GM19351 (cell line): ENCODE data around the gene MXD4.
A peak's percentile ranks its signal among the peaks of the same experiment; 100 is the strongest.

Experiments used
- ATAC-seq: cut with Tn5 transposase; IDR thresholded peaks from one replicate; pipeline ENCODE4 v1.9.1; 2021; ENCODE audit warnings: mild to moderate bottlenecking, moderate library complexity; ENCODE audit not compliant: unreplicated experiment

MXD4 gene

DNA sequence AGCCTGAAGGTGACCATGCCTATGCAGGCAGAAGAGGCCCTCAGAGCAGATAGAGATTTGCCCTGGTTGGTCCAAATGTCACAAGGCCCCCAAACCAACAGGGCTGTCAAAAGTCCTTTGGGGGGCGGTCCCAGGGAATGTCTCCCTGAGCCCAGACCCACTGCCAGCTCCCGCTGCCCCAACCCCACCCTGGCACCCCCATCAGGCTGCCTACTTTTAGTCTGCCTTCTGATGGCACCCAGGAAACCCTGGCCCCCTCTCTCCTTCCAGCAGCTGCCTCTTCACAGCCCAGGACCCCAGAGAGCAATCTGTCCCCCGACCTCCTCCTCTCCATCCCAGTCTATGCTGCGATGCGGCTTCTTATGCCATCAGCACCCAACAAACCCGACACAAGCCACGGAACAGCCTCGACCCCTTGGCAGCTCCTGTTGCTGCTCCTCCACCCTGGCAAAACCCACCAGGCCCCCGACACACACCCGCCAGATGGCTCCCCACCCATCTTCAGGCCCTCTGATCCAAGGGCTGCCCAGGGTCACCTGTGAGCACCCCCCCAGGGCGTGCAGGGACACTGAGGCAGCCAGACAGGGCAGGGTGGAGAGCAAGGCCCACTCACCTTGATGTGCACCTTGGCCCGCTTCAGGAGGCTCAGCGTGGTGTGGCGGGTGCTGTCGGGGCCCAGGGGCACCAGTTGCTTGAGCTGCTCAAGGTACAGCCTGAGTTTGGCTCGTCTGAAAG, 9.9 kb downstream of the MXD4 start:
- no peak for ATAC-seq

DNA sequence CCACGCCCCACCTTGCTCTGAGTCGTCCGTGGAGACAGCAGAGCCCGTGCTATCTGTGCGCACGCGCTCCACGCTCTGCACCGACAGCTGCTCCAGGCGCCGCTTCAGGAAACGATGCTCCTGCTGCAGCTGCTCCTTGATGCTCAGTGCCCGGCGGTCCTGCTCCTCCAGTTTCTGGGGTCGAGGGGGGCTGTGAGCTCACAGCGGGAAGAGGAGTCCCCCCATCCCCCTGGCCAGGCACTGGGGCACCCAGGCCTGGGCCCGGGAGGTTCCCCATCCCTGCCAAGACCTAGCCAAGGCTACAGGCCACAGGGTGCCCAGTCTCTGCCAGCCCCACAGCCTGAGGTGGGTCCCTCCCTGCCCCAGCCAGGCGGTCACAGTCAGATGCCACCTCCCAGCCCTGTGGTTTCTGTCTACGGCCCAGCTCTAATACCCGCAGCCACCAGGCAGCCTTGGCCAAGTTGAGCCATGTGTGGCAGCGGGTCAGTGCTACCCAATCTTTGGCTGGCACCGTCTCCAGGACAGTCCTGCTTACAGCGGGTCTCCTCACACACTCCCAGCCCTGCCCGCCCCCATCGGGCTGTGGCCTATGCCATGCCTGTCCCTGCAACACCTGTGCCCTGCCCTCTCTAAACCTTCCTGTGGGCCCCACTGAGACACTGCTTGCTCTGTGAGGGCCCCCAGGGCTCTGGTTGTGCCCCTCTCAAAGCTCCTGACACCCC, 10.7 kb downstream of the MXD4 start:
- no peak for ATAC-seq

GRCh38 chr4:2250357-2251072, 11.4 kb downstream of the MXD4 start:
- no peak for ATAC-seq

GRCh38 chr4:2249526-2250356, 12.2 kb downstream of the MXD4 start:
- no peak for ATAC-seq

- ATAC-seq: no peak
These were observed 13.1 kb downstream of the MXD4 start for GRCh38 chr4:2248821-2249261.

GRCh38 chr4:2248044-2248780, 13.7 kb downstream of the MXD4 start:
- ATAC-seq: no peak

DNA sequence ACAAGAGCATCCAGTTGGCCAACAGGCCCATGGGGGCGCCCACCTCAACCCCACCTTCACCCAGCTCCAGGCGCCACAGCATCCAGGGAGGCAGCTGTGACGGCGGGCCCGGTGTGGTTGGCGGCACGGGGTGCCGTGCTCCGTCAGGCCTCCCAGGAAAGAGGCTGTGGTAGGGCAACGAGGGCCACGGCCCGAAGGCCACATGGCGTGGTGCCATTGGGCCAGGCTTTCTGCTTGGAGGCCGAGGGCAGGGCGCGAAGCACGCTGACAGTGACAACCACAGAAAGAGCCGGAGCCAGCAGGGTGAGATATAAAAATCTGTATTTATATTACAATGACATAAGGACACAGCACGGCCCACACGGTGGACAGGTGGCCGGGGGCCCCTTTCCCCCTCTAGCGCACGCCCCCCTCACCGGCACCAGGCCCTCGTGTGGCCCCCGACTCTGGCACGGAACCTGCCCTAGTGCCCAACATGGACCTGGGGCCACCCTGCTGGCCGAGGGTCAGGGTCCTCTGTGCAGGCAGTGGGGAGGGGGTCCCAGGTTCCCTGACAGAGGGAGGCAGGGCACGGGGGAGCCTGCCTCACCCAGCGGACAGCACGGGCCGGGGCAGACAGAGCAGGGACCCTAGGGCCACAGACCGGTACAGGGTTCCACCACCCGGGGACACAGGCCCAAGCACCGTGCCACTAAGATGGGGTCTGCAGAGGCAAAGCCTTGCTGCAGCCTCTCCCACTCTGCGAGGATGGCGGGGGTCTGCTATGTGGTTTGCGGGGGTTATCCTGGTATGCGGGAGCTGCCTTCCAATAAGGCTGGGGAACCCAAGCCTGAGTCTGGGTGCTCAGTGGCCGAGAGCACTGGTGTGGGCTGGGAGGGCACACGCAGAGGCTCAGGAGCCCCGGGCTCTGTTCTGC, 14.5 kb downstream of the MXD4 start:
- no peak for ATAC-seq

GRCh38 chr4:2246384-2247127, 15.4 kb downstream of the MXD4 start:
- no peak for ATAC-seq

DNA sequence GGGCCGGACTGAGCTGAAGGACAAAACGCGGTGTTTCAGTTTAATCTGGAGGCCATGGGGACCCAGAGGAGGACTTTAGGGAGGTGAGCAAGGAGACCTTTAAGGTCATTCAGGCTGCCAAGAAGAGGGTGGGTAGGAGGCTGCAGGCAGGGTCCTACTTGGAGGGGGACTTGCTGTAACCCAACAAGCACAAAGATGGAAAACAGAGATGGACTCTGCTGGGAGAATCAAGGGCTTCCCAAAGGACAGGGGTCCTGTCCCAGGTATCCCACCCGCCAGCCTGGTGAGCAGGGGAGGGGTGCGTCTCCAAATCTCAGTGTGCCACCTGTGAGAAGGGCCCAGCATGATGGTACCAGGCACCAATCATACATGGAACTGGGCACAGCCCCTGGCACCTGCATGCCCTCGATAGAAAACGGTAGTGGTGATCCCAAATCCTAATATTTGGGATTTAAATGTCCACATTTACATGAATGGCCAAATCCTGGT, 16.1 kb downstream of the MXD4 start:
- no peak for ATAC-seq

GRCh38 chr4:2245057-2245786, 16.7 kb downstream of the MXD4 start:
- no peak for ATAC-seq

- no peak for ATAC-seq
These were observed 18.1 kb downstream of the MXD4 start for GRCh38 chr4:2243681-2244380.

- peak; percentile 87 for ATAC-seq
These were observed 20.2 kb downstream of the MXD4 start, which contains the start of the genes HAUS3 and POLN for GRCh38 chr4:2241410-2242353. Gene HAUS3, minus strand, starts transcription at chr4:2242121. Its CDS starts 1,175 bp downstream, at chr4:2240946. Gene POLN, minus strand, starts transcription at chr4:2242121. Its CDS starts 12,890 bp downstream, at chr4:2229231.

- no peak for ATAC-seq
These were observed 20.9 kb downstream of the MXD4 start for GRCh38 chr4:2241003-2241402.

DNA sequence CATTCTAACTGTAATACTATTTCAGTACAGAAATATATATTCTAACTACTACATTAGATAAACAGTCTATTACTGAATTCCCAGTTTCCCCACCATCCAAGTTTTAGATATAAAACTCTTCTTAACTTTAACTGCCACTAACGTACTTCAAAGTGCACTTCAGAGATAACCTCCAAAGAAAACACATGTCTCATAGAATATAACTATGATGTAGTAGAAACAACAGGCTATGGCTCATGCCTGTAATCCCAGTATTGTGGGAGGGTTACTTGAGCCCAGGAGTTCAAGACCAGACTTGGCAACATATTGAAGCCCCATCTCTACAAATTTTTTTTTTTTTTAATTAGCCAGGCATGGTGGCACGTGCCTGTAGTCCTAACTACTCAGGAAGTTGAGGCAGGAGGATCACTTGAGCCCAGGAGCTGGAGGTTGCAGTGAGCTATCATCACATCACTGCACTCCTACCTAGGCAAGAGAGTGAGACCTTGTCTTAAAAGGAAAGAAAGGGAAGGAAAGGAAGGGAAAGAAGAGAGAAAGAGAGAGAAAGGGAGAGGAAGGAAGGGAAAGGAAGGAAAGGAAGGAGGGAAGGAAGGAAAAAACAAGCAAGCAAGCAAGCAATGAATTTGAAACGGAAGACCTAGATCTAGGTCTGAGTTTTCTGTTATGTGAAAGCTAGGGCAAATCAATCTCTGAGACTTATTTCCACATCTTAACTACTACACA, 24.8 kb downstream of the MXD4 start:
- ATAC-seq: no peak

DNA sequence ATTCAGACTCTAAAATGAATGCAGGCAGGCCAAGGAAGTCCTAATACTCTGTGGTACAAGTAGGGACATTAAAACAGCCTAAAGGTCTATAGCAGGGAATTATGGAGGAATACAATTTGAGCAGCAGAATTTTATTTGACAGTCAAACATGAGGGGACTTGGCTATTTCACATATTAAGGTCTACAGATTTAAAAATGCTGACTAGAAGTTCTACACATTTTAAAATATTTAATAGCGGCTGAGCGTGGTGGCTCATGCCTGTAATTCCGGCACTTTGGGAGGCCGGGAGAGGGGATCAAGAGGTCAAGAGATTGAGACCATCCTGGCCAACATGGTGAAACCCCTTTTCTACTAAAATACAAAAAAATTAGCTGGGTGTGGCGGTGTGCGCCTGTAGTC, 30.8 kb downstream of the MXD4 start:
- ATAC-seq: no peak
